ENCODE results near the gene PGS1. TPM values are rescaled to one million over a fixed set of nuclear protein-coding genes. Genes with fewer than 3 reads are reported as not detected.
A peak's percentile ranks its signal among the peaks of the same experiment; 100 is the strongest.

PGS1 gene
- total and polyA plus RNA-seq, 10 of the 15 experiments (the other 5 are each of a cell fraction or from before 2014, with no cell fraction given), result 1.3 to 37.6 (median 27.4) TPM

DNA sequence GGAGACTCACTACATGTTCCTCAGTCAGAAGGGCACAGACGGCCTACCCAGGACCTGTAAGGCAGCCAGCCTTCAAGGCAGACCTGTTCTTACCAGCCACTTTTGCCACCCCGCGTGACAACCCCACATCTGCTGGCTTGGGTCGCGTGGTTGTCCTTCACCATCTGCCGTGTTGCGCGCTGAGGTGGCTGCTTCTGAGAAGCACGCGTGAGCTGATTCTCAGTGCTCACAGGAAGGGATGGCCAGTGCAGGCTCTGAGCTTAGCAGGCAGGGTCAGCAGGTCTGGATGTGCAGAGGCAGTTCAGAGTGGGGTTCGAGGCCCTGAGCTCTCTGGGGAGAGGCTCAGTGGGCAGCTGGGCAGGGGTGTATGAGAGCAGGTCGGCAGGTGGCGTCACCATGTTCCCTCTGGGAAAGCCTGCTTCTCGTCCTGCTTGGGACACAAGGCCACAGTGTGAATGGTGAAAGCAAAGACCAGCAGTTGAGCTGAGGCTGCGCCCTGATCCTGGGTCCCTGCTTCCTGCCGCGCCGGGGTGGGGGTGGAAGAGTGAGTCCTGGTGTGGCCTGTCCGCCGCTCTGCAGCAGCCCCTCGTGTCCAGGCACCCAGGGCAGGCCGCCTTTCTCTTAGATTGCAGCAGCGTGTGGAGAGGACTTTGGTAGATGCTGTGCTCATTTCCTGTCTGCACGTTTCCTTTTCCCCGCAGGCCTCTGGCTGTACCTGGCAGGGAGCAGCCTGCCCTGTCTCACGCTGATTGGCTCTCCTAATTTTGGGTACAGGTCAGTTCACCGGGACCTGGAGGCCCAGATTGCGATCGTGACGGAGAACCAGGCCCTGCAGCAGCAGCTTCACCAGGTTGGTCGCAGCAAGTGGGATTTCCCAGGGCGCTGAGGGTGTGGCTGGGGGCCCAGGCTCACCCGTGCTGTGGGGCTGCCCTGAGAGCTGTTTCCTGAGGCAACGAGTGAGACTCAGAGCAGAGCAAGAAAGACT is 36.0 kb downstream of the PGS1 start:
- ATAC-seq, result peak; percentile 55
- ChIA-PET CTCF (interaction anchor here (0.7 to 0.9 kb wide), 2 partner anchors 395 to 1648 kb away, joined by 3 read pairs; no protein-coding TSS in a partner anchor), POLR2A (no interaction called here), RAD21 (ENCODE audit: unreplicated experiment) (interaction anchor here (1.1 kb wide), 1 partner anchor 54 kb away, joined by 3 read pairs; no protein-coding TSS in a partner anchor), SMC1A (ENCODE audit: uncharacterized antibody, unreplicated experiment) (no interaction called here)
- no peak for DNase-seq (ENCODE audit: low read depth, low spot score)
- no TSS peak for BruUV-seq (replicated peaks)
- intact Hi-C loops (cut with micrococcal nuclease; ENCODE audit: unreplicated experiment), result no loop called here
- Histone ChIP-seq H3K27ac (ENCODE audit: control insufficient read depth, insufficient read depth) (no peak overlapping the region), H2AFZ (ENCODE audit: control insufficient read depth, low read depth, low read length) (no peak overlapping the region), H3K79me2 (ENCODE audit: control insufficient read depth, insufficient read depth, low read length) (no peaks in the 10 kb centered on the region; the same call in 1 of the 2 replicates), H3K4me1 (ENCODE audit: control insufficient read depth, insufficient read depth, low read length) (peaks cover 6% of the 10 kb centered on the region), H4K20me1 (ENCODE audit: control insufficient read depth, insufficient read depth) (no peaks in the 10 kb centered on the region; the same call in 1 of the 2 replicates), H3K9ac (ENCODE audit: control insufficient read depth, insufficient read depth, low read length) (no peak overlapping the region), H3K4me2 (ENCODE audit: control insufficient read depth, insufficient read depth) (no peak overlapping the region), H3K27me3 (replicated peaks in 1 of 2; ENCODE audit: control insufficient read depth in 2 of 2, insufficient read depth in 2 of 2, low read length in 1 of 2) (no peaks in the 10 kb centered on the region), H3K9me3 (replicated peaks; ENCODE audit: control insufficient read depth, insufficient read depth, low read length) (no peaks in the 10 kb centered on the region), H3K36me3 (ENCODE audit: control insufficient read depth in 2 of 2, insufficient read depth in 2 of 2, low read length in 1 of 2) (peaks cover 24 to 39% of the 10 kb centered on the region in 2 experiments), H3K4me3 (no peak overlapping the region)
- no peak for FAIRE-seq
- WGBS (ENCODE audit: insufficient coverage, insufficient replicate concordance, low lambda C conversion rate, missing lambda C conversion rate), result 63% methylated on average over 34 of the region's 34 CpGs
- TF ChIP-seq IRF4 (IDR thresholded peaks at IDR 0.05; ENCODE audit: low read depth, low read length) (no peak), POLR2A (IDR thresholded peaks at IDR 0.05; ENCODE audit: low read depth, low read length) (peak; percentile 37)
- in situ Hi-C loops (cut with MboI), result loop anchor here (5.0 kb wide), 1 partner anchor 122 kb away; no protein-coding TSS in a partner anchor

DNA sequence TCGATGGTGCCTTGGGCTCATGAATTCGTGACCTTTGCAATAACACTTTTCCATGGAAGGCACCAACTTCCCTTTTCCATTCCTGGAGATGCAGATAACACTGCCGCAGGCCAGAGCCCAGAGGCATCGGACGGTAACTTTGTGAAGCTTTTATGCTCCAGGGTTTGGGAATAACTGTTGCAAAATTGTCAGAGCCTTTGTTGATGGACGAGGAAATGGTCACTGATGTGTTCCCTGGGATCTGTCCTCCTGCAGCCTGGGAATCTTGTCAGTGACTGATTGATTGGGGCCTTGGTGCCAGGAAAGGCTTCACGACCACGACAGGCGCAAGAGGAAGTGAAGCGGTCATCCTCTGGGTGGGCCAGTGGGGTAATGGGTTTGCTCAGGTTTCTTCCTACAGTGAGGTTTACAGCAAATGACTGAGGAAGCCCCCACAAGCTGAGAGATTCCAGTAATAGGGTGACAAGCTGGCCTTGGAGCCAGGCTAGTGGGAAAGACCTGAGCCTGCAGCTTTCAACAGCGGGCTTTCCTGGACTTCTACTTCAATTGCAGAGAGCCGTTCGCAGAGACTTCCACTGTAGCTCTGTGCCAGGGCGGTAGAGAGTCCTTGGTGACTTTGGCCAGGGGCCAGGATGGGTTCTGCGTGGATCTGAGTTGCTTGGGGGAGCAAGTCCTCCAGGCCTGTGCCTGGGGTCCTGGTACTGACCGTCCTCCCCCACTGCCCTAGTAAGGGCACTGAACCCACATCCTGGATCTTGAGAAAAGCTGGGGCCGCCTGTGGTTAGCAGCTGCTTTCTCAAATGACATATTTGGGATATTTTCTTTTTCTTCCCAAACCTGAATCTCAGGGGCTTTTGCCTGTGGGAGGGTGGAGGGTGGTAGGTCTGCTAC is 37.6 kb downstream of the PGS1 start:
- no peak overlapping the region for H2AFZ ChIP-seq (ENCODE audit: control insufficient read depth, low read depth, low read length)
- peaks cover 28 to 37% of the 10 kb centered on the region in 2 experiments; a peak in 3 of 4 replicates for H3K36me3 ChIP-seq (ENCODE audit: control insufficient read depth in 2 of 2, insufficient read depth in 2 of 2, low read length in 1 of 2)
- H4K20me1 ChIP-seq (ENCODE audit: control insufficient read depth, insufficient read depth), result no peaks in the 10 kb centered on the region; the same call in 1 of the 2 replicates
- WGBS (ENCODE audit: insufficient coverage, insufficient replicate concordance, low lambda C conversion rate, missing lambda C conversion rate), result 94% methylated on average over 17 of the region's 17 CpGs
- no peaks in the 10 kb centered on the region for H3K27me3 ChIP-seq (replicated peaks in 1 of 2; ENCODE audit: control insufficient read depth in 2 of 2, insufficient read depth in 2 of 2, low read length in 1 of 2)
- H3K4me1 ChIP-seq (ENCODE audit: control insufficient read depth, insufficient read depth, low read length), result peaks cover 6% of the 10 kb centered on the region
- ATAC-seq, result no peak
- FAIRE-seq, result no peak
- intact Hi-C loops (cut with micrococcal nuclease; ENCODE audit: unreplicated experiment), result no loop called here
- H3K79me2 ChIP-seq (ENCODE audit: control insufficient read depth, insufficient read depth, low read length), result no peaks in the 10 kb centered on the region; the same call in 1 of the 2 replicates
- CTCF ChIA-PET, result interaction anchor here (1.2 kb wide), 1 partner anchor 55 kb away, joined by 3 read pairs; no protein-coding TSS in a partner anchor
- no peak overlapping the region for H3K4me3 ChIP-seq
- no peak for DNase-seq (ENCODE audit: low read depth, low spot score)
- POLR2A ChIA-PET, result no interaction called here
- H3K9me3 ChIP-seq (replicated peaks; ENCODE audit: control insufficient read depth, insufficient read depth, low read length), result no peaks in the 10 kb centered on the region
- no peak overlapping the region for H3K4me2 ChIP-seq (ENCODE audit: control insufficient read depth, insufficient read depth)
- RAD21 ChIA-PET (ENCODE audit: unreplicated experiment), result no interaction called here
- in situ Hi-C loops (cut with MboI), result loop anchor here (5.0 kb wide), 1 partner anchor 124 kb away; no protein-coding TSS in a partner anchor
- no TSS peak for BruUV-seq (replicated peaks)
- H3K9ac ChIP-seq (ENCODE audit: control insufficient read depth, insufficient read depth, low read length), result no peak overlapping the region
- no peak overlapping the region for H3K27ac ChIP-seq (ENCODE audit: control insufficient read depth, insufficient read depth)
- SMC1A ChIA-PET (ENCODE audit: uncharacterized antibody, unreplicated experiment), result no interaction called here
- no peak for TF ChIP-seq ZBED1 (IDR thresholded peaks at IDR 0.05; ENCODE audit: borderline replicate concordance)
- TF ChIP-seq, protein P1, sequence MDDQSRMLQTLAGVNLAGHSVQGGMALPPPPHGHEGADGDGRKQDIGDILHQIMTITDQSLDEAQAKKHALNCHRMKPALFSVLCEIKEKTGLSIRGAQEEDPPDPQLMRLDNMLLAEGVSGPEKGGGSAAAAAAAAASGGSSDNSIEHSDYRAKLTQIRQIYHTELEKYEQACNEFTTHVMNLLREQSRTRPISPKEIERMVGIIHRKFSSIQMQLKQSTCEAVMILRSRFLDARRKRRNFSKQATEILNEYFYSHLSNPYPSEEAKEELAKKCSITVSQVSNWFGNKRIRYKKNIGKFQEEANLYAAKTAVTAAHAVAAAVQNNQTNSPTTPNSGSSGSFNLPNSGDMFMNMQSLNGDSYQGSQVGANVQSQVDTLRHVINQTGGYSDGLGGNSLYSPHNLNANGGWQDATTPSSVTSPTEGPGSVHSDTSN (IDR thresholded peaks at IDR 0.05; ENCODE audit: insufficient replicate concordance, low read depth, low read length), result no peak
- TF ChIP-seq RFX5 (IDR thresholded peaks at IDR 0.05; ENCODE audit: low read depth, low read length), result no peak
- TF ChIP-seq KDM1A (IDR thresholded peaks at IDR 0.05; ENCODE audit: borderline replicate concordance), result no peak
- TF ChIP-seq SREBF2 (IDR thresholded peaks at IDR 0.05; ENCODE audit: low read length), result no peak
- no peak for TF ChIP-seq BCL11A (IDR thresholded peaks at IDR 0.05; ENCODE audit: low read depth, low read length)
- TF ChIP-seq, protein P2, sequence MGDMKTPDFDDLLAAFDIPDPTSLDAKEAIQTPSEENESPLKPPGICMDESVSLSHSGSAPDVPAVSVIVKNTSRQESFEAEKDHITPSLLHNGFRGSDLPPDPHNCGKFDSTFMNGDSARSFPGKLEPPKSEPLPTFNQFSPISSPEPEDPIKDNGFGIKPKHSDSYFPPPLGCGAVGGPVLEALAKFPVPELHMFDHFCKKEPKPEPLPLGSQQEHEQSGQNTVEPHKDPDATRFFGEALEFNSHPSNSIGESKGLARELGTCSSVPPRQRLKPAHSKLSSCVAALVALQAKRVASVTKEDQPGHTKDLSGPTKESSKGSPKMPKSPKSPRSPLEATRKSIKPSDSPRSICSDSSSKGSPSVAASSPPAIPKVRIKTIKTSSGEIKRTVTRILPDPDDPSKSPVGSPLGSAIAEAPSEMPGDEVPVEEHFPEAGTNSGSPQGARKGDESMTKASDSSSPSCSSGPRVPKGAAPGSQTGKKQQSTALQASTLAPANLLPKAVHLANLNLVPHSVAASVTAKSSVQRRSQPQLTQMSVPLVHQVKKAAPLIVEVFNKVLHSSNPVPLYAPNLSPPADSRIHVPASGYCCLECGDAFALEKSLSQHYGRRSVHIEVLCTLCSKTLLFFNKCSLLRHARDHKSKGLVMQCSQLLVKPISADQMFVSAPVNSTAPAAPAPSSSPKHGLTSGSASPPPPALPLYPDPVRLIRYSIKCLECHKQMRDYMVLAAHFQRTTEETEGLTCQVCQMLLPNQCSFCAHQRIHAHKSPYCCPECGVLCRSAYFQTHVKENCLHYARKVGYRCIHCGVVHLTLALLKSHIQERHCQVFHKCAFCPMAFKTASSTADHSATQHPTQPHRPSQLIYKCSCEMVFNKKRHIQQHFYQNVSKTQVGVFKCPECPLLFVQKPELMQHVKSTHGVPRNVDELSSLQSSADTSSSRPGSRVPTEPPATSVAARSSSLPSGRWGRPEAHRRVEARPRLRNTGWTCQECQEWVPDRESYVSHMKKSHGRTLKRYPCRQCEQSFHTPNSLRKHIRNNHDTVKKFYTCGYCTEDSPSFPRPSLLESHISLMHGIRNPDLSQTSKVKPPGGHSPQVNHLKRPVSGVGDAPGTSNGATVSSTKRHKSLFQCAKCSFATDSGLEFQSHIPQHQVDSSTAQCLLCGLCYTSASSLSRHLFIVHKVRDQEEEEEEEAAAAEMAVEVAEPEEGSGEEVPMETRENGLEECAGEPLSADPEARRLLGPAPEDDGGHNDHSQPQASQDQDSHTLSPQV (IDR thresholded peaks at IDR 0.05), result no peak
